ENCODE data around the gene MARVELD1. TPM values are rescaled to one million over a fixed set of nuclear protein-coding genes. Genes with fewer than 3 reads are reported as not detected.

The MARVELD1 gene
- 10 to 100 TPM in 2 of 4 donors, 1 to 10 TPM in 2; 5.6 to 24.6 (median 13.6) TPM for total RNA-seq

GRCh38 chr10:97713339-97713825, at the start of gene MARVELD1:
MARVELD1 (plus strand) TSS chr10:97713730; CDS start chr10:97713877, 147 bp downstream.
- intact Hi-C loops (cut with DNase I; ENCODE audit: low total_unique reads): no loop called here
- Histone ChIP-seq H3K9me3 (no peaks in the 10 kb centered on the region), H3K4me1 (peaks cover 35 to 72% (median 49%) of the 10 kb centered on the region in 4 donors), H3K27ac (peak within 1 kb of the TSS; percentile 93 to 99 (median 98)), H3K4me3 (peak within 1 kb of the TSS; percentile 41 to 83 (median 68)), H3K36me3 (no peaks in the 10 kb centered on the region), H3K27me3 (no peaks in the 10 kb centered on the region)
- peak; percentile 70 for DNase-seq
- TF ChIP-seq EP300 (IDR thresholded peaks at IDR 0.05; ENCODE audit: low read depth) (no peak), POLR2A (IDR thresholded peaks at IDR 0.05) (peak; percentile 9), CTCF (IDR thresholded peaks at IDR 0.05) (no peak), POLR2AphosphoS5 (IDR thresholded peaks at IDR 0.05) (peak in 2 of 3 donors; percentile 24 to 62)
- WGBS, 2 donors (ENCODE audit: low coverage in 1 of 2): 4% methylated on average over 36 of the region's 37 CpGs; no CpG with 5 or more reads in 1 of the 2 donors
- in situ Hi-C loops (cut with MboI; ENCODE audit: low pct_ligation_motif_present in 1 of 4, low pct_unique_long_range_greater_than_20kb in 1 of 4, low sequenced_read_pairs in 3 of 4): no loop called here

GRCh38 chr10:97664282-97664850, 49.2 kb upstream of the MARVELD1 start:
- Histone ChIP-seq H3K27me3 (no peaks in the 10 kb centered on the region), H3K4me3 (no peak overlapping the region), H3K27ac (peak overlapping the region; percentile 54 to 65 (median 58)), H3K36me3 (peaks cover 0 to 18% (median 3%) of the 10 kb centered on the region in 4 donors), H3K4me1 (peaks cover 0 to 15% (median 5%) of the 10 kb centered on the region in 4 donors), H3K9me3 (no peaks in the 10 kb centered on the region)
- in situ Hi-C loops (cut with MboI; ENCODE audit: low pct_ligation_motif_present in 1 of 4, low pct_unique_long_range_greater_than_20kb in 1 of 4, low sequenced_read_pairs in 3 of 4): no loop called here
- intact Hi-C loops (cut with DNase I; ENCODE audit: low total_unique reads): no loop called here
- DNase-seq: no peak
- TF ChIP-seq CTCF (IDR thresholded peaks at IDR 0.05): no peak
- TF ChIP-seq EP300 (IDR thresholded peaks at IDR 0.05; ENCODE audit: low read depth): no peak
- TF ChIP-seq POLR2A (IDR thresholded peaks at IDR 0.05): no peak
- no peak for TF ChIP-seq POLR2AphosphoS5 (IDR thresholded peaks at IDR 0.05)
- 33 to 52% methylated on average over 1 of the region's 1 CpG for WGBS, 2 donors (ENCODE audit: low coverage in 1 of 2)

- WGBS, 2 donors (ENCODE audit: low coverage in 1 of 2): 93 to 98% methylated on average over 3 to 7 of the region's 7 CpGs
- intact Hi-C loops (cut with DNase I; ENCODE audit: low total_unique reads): no loop called here
- TF ChIP-seq EP300 (IDR thresholded peaks at IDR 0.05; ENCODE audit: low read depth) (no peak), POLR2AphosphoS5 (IDR thresholded peaks at IDR 0.05) (no peak), CTCF (IDR thresholded peaks at IDR 0.05) (no peak), POLR2A (IDR thresholded peaks at IDR 0.05) (no peak)
Measured at GRCh38 chr10:97666992-97667391, 46.5 kb upstream of the MARVELD1 start.

GRCh38 chr10:97667463-97667862, 46.1 kb upstream of the MARVELD1 start:
- DNase-seq: no peak
- no peak overlapping the region for H3K4me3 ChIP-seq
- 77 to 79% methylated on average over 6 of the region's 6 CpGs for WGBS, 2 donors (ENCODE audit: low coverage in 1 of 2)
- H3K27me3 ChIP-seq: no peaks in the 10 kb centered on the region
- peaks cover 0 to 15% (median 5%) of the 10 kb centered on the region in 4 donors for H3K4me1 ChIP-seq
- in situ Hi-C loops (cut with MboI; ENCODE audit: low pct_ligation_motif_present in 1 of 4, low pct_unique_long_range_greater_than_20kb in 1 of 4, low sequenced_read_pairs in 3 of 4) (no loop called here), intact Hi-C loops (cut with DNase I; ENCODE audit: low total_unique reads) (no loop called here)
- no peak for TF ChIP-seq POLR2AphosphoS5 (IDR thresholded peaks at IDR 0.05)
- no peak for TF ChIP-seq EP300 (IDR thresholded peaks at IDR 0.05; ENCODE audit: low read depth)
- TF ChIP-seq CTCF (IDR thresholded peaks at IDR 0.05): no peak
- TF ChIP-seq POLR2A (IDR thresholded peaks at IDR 0.05): no peak
- peaks cover 0 to 18% (median 6%) of the 10 kb centered on the region in 4 donors for H3K36me3 ChIP-seq
- no peaks in the 10 kb centered on the region for H3K9me3 ChIP-seq
- no peak overlapping the region for H3K27ac ChIP-seq

More at GRCh38 chr10:97666992-97667391, 46.5 kb upstream of the MARVELD1 start:
- in situ Hi-C loops (cut with MboI; ENCODE audit: low pct_ligation_motif_present in 1 of 4, low pct_unique_long_range_greater_than_20kb in 1 of 4, low sequenced_read_pairs in 3 of 4): no loop called here
- Histone ChIP-seq H3K27me3 (no peaks in the 10 kb centered on the region), H3K4me1 (peaks cover 0 to 15% (median 5%) of the 10 kb centered on the region in 4 donors), H3K36me3 (peaks cover 0 to 18% (median 6%) of the 10 kb centered on the region in 4 donors), H3K9me3 (no peaks in the 10 kb centered on the region), H3K4me3 (no peak overlapping the region), H3K27ac (no peak overlapping the region)
- DNase-seq: no peak
